Effector CD4-positive, alpha-beta T cell (primary cell): ENCODE data around the gene PRR14L.

Source experiments
- DNase-seq: peaks from one replicate; pipeline ENCODE4 v3.0.0-alpha.2; 2020

Gene PRR14L

DNA sequence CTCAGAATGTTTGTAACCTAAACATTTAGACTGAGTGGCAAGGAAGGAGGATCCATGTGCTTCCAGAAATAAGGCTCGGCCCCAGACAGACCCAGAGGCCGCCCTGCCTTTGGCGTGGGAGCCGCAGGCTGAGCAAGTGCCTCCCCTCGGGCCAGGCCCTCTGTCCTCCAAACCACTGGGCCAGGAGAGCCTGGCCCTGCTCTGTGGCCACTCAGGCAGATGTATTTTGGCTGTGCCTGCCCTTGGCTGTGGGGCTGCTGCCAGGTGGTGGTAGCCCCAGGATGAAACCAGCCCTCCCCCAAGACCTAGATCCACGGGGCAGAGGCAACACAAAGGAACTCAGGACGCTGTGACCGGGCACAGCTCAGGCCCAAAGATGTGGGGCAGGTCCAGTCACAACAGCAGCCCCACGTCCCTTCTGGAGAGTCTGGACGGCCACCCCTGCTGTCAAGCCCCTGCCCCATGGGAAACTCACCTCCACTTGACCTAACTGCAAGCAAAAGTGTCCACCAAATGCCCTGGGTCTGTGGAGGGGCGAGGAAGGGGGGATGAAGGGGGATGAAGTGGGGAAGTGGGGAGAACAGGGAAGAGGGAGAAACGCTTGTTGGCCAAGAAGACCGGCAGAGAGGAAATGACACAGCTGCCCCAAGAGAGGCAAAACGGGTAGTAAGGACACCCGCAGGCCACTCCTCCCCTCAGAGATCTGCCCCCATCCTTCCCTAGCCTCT is 111.9 kb downstream of the PRR14L start:
- no peak for DNase-seq

DNA sequence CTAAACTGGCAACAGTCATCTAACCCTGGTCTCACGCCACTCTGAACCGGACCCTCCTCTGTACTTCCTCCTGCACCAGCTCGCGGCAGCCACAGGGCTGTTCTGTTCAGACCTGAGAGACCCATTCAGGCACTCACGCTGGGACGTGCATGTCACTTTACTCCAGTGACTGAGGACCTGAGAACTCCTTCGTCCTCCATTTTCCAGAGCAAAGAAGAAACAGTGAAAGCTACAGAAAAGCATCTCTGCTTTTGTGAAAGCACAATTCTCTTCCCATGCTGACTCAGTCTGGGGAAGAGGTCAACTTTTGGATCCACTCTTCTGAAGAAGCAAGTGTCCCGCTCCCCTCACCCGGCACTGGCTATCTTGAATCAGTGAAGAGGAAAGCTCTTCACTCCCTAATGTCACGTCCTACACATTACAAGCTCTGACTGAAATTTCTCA is 112.5 kb downstream of the PRR14L start:
- no peak for DNase-seq

DNA sequence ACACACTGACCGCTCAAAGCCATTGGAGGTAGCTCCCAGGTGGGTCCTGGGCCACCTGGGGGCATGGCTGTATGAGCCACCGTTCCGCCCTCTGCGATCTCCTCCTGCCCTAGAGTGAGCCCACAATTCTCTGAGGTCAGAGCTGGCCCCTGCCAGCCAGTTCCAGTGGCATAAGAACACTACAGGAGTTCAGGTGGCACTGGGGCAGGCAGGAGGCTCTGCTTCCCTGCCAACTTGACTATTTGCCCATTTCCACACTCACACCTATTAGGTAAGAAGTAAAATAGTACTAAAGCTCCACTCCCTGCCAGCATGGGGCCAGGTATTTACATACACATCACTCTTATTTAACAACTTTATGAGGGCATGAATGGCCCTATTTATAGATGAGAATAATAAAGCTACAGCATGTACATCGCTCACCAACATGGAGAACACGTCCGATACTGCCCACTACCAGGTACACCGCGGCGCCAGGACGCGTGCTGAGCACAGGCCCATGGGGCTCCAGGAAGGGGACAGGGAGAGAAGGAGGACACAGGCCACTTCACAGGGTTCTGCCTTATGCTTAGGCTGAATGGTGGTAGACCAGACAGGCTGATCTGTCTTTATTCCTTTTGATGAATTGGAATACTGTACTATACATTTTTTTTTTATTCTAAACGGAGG is 114.2 kb downstream of the PRR14L start:
- no peak for DNase-seq

DNA sequence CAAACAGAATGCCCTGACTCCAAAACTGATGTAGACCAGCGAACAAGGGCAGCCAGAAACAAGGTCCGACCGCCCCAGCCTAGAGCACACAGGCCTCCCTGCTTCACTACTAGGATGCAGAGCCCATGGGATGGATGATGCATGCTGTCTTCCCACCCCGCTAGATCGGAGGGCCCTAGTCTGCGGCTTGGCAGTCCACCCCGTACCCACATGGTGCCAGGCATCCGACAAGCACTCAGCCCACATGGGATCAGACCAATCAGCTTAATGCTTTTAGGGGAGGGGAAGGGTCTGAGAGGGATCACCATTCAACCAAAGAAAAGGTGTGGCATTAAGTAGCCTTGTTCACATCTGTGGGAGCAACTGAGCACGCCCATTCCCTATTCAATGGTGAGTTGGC is 118.5 kb downstream of the PRR14L start:
- no peak for DNase-seq
